Activated CD8-positive, alpha-beta T cell treated with anti-CD3 and anti-CD28 coated beads, Interleukin-2, amount 10 ng/mL, durations not matched to agents 7 days and 5 days (primary cell): ENCODE results near the gene SERPINB11. TPM values are rescaled to one million over a fixed set of nuclear protein-coding genes. Genes with fewer than 3 reads are reported as not detected.
"Not testable (repeated sequence)": the region's sequence is repeated elsewhere in the genome, so short reads cannot be mapped to it uniquely, and the experiment has no call there.

ENCODE experiments used
- ATAC-seq: fragments of 150-1000 bp; cut with Tn5 transposase; one replicate; pipeline ENCODE4 v1.10.0; 2021; ENCODE audit warnings: moderate library complexity
- CTCF ChIA-PET: fragments of 350-600 bp; sonication (Branson Sonifier 250); formaldehyde crosslinking; loops from one replicate; lab custom pipeline; 2021; ENCODE audit warnings: antibody characterized with exemption; lab: Charles Lee
- POLR2A ChIA-PET: fragments of 350-600 bp; sonication (Branson Sonifier 250); formaldehyde crosslinking; loops from one replicate; lab custom pipeline; 2021; ENCODE audit warnings: antibody characterized with exemption; lab: Charles Lee
- DNase-seq: peaks from one replicate; pipeline ENCODE4 v3.0.0-alpha.2; 2020
- H3K27ac Mint-ChIP-seq: one replicate; pipeline ENCODE4 v1.8.0; 2021; ENCODE audit warnings: mild to moderate bottlenecking, mixed read lengths
- H3K27me3 Mint-ChIP-seq: one replicate; pipeline ENCODE4 v1.8.0; 2021; ENCODE audit warnings: low read depth, mixed read lengths
- H3K36me3 Mint-ChIP-seq: one replicate; pipeline ENCODE4 v1.8.0; 2021; ENCODE audit warnings: low read depth, mixed read lengths
- H3K4me1 Mint-ChIP-seq: one replicate; pipeline ENCODE4 v1.8.0; 2021; ENCODE audit warnings: low read depth, mixed read lengths
- H3K4me3 Mint-ChIP-seq: one replicate; pipeline ENCODE4 v1.8.0; 2021; ENCODE audit warnings: mild to moderate bottlenecking, mixed read lengths
- H3K9me3 Mint-ChIP-seq: one replicate; pipeline ENCODE4 v1.8.0; 2022; ENCODE audit warnings: mixed read lengths; ENCODE audit not compliant: insufficient read depth
- total RNA-seq, 2 experiments: library from RNA; stranded (reverse); gene quantifications; one replicate each; pipeline ENCODE4 v1.2.3, GENCODE V29; 2021

SERPINB11 gene, protein sequence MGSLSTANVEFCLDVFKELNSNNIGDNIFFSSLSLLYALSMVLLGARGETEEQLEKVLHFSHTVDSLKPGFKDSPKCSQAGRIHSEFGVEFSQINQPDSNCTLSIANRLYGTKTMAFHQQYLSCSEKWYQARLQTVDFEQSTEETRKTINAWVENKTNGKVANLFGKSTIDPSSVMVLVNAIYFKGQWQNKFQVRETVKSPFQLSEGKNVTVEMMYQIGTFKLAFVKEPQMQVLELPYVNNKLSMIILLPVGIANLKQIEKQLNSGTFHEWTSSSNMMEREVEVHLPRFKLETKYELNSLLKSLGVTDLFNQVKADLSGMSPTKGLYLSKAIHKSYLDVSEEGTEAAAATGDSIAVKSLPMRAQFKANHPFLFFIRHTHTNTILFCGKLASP
- total RNA-seq: not detected

DNA sequence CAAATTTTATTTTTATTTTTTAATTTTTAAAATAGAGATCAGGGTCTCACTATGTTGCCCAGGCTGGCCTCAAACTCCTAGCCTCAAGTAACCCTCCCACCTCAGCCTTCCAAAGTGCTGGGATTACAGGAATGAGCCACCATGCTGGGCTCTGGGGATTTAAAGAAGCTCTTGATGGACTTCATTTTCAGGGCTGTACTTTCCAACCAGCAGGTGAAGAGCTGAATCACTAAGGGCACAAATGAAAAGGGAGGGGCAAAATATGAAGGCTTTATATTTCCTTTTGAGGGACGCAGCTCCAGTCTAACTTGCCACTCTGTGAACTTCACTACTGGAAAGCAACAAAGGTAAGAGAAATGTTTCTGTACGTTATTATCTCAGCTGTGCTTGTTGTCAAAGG is at the start of gene SERPINB11:
SERPINB11 (plus strand) TSS at position 301 of the 400 bp plus-strand sequence. CDS start 7,234 bp downstream, outside the sequence.
- H3K4me1 Mint-ChIP-seq: no peaks in the 10 kb centered on the region
- ChIA-PET CTCF (no interaction called here), POLR2A (no interaction called here)
- H3K27ac Mint-ChIP-seq: no peak within 1 kb of the TSS
- H3K36me3 Mint-ChIP-seq: no peaks in the 10 kb centered on the region
- H3K27me3 Mint-ChIP-seq: no peaks in the 10 kb centered on the region
- no peak within 1 kb of the TSS for H3K4me3 Mint-ChIP-seq
- no peaks in the 10 kb centered on the region for H3K9me3 Mint-ChIP-seq
- DNase-seq (no peak), ATAC-seq (no peak)

DNA sequence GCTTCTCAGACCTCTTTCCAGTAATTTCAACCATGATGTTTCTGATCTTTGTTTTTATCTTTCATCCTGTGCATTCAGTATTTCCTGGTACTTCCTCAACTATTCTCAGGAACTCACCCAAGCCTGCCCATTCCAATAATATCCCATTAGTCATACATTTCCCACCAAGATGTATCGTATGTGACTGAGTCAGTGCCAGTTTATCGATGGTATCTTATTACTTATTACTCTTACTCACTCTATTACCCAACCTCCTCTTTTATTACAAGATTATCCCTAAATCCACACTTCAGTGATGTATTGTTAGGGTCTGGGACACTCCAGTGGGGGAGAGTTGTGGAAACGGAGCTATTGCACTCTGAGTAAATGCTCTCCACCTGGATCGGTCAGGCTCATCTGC is 43.8 kb upstream of the SERPINB11 start:
- H3K36me3 Mint-ChIP-seq, H3K4me1 Mint-ChIP-seq, DNase-seq, POLR2A ChIA-PET, H3K27ac Mint-ChIP-seq, H3K27me3 Mint-ChIP-seq, ATAC-seq, CTCF ChIA-PET, H3K9me3 Mint-ChIP-seq, H3K4me3 Mint-ChIP-seq: not testable (repeated sequence)

DNA sequence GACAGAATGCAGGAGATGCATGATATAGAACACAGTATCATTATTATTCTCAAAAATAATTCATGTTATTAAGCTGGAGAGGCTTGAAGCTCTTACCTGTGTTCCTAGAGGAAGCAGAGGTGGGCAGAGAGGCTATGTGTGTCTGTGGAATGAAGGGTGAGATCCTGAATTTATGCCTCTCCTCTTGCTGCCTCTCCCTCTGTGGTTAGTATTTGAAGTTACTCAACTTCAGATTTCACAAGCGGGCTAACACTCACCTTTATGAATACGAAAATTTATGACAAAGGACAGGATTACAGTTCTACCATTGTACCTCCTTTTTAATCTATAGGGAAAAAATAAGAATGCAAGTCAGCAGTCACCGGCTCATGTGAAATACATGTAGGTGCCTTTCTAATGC is 41.0 kb upstream of the SERPINB11 start, which contains the start of gene SERPINB3:
SERPINB3 (minus strand) TSS at position 144 of the 400 bp plus-strand sequence. CDS start 677 bp downstream, outside the sequence.
- H3K27ac Mint-ChIP-seq, DNase-seq, H3K4me1 Mint-ChIP-seq, H3K36me3 Mint-ChIP-seq, CTCF ChIA-PET, POLR2A ChIA-PET, H3K27me3 Mint-ChIP-seq, H3K4me3 Mint-ChIP-seq, ATAC-seq, H3K9me3 Mint-ChIP-seq: not testable (repeated sequence)

GRCh38 chr18:63664571-63664970 is 38.2 kb upstream of the SERPINB11 start:
- ATAC-seq (no peak), DNase-seq (no peak)
- POLR2A ChIA-PET: interaction anchor here (0.7 kb wide), 1 partner anchor 1469 kb away, joined by 3 read pairs; no protein-coding TSS in a partner anchor
- Mint-ChIP-seq H3K36me3 (no peaks in the 10 kb centered on the region), H3K4me3 (no peak overlapping the region), H3K27me3 (no peaks in the 10 kb centered on the region), H3K27ac (no peak overlapping the region), H3K9me3 (no peaks in the 10 kb centered on the region), H3K4me1 (no peaks in the 10 kb centered on the region)
- CTCF ChIA-PET: no interaction called here

DNA sequence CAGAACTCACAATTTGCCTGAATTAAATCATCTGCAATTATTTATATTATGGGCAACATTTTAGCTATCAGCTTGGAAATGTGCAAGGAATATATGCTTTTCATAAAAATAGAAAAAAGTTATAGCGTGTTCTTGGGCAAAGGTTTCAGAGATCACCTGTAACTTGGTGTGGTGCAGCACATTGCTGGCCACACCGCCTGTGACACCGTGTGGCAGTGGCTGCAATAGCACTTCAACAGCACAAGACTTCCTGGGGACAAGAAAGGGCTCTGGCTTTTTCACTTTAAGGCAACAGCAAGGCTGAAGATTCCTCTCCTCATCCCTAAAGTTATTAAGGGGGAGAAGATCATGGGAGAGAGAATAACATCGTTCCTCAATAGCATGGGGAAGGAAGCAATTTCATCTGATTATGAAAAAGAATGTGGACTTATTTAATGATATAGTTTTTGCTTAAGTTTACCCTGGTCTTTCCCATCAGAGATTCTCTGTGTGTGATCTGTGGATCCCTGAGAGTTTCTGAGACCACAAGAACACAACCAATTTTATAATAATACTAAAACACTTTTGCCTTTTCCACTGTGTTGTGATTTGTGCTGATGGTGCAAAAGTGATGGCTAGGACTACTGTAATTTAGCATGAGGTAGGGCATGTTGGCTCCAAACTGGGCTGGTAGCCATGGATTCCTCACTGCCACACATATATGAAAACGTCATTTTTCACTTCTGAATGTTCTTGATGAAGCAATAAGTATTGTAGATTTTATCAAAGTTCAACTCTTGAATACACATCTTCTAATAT is 26.0 kb upstream of the SERPINB11 start:
- ChIA-PET CTCF (no interaction called here), POLR2A (no interaction called here)
- DNase-seq: no peak

GRCh38 chr18:63677500-63678225 is 25.1 kb upstream of the SERPINB11 start:
- no peak overlapping the region for H3K4me3 Mint-ChIP-seq
- ChIA-PET POLR2A (no interaction called here), CTCF (interaction anchor here (1.3 kb wide), 1 partner anchor 160 kb away, joined by 6 read pairs; no protein-coding TSS in a partner anchor)
- H3K27me3 Mint-ChIP-seq: no peaks in the 10 kb centered on the region
- DNase-seq (no peak), ATAC-seq (no peak)
- no peaks in the 10 kb centered on the region for H3K4me1 Mint-ChIP-seq
- H3K27ac Mint-ChIP-seq: no peak overlapping the region
- no peaks in the 10 kb centered on the region for H3K9me3 Mint-ChIP-seq
- H3K36me3 Mint-ChIP-seq: no peaks in the 10 kb centered on the region

More for the DNA sequence above, 26.0 kb upstream of the SERPINB11 start:
- H3K27me3 Mint-ChIP-seq: no peaks in the 10 kb centered on the region
- no peaks in the 10 kb centered on the region for H3K4me1 Mint-ChIP-seq
- no peak overlapping the region for H3K27ac Mint-ChIP-seq
- no peak for ATAC-seq
- no peaks in the 10 kb centered on the region for H3K36me3 Mint-ChIP-seq
- H3K4me3 Mint-ChIP-seq: no peak overlapping the region
- no peaks in the 10 kb centered on the region for H3K9me3 Mint-ChIP-seq

DNA sequence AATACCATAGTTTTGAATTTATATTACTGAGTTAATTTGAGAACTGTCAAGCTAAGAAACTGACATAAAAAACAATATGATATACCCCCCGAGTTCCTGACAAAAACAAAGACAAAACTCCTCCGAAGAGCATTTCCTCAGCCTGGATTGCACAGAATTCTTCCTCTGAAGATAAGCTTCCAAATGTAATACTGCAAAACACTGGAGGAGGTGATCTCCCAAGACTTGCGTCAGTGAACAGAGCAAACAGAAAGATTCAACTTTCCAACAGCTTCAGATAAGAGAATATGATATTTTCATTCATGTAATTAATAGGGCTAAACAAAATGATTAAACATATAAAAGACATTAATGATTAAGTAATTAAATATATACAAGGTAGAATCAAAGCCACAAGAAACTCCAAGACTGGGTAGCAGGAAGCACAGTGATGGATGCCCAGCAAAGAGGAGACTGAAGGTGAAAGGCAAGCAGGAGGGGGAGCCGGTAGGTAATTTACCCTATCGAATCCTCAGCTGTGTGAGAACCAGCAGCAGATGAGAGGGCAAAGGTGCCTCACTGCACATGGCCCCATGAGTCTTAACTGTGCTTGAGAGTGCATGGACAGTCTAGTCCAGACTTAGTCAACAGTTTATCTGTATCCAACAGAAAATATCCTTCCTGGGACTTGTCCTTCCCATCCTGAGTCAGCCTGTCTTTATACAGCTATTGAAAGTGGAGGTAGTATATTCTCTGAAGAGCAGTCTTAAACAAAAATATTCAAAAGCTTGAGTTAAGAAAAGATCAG is 22.7 kb upstream of the SERPINB11 start:
- DNase-seq (no peak), ATAC-seq (no peak)
- Mint-ChIP-seq H3K27me3 (no peaks in the 10 kb centered on the region), H3K4me1 (no peaks in the 10 kb centered on the region), H3K9me3 (no peaks in the 10 kb centered on the region), H3K4me3 (no peak overlapping the region), H3K36me3 (no peaks in the 10 kb centered on the region), H3K27ac (no peak overlapping the region)
- POLR2A ChIA-PET: no interaction called here
- CTCF ChIA-PET: no interaction called here

GRCh38 chr18:63681449-63682340 is 21.1 kb upstream of the SERPINB11 start:
- no peaks in the 10 kb centered on the region for H3K27me3 Mint-ChIP-seq
- no peaks in the 10 kb centered on the region for H3K4me1 Mint-ChIP-seq
- CTCF ChIA-PET: no interaction called here
- H3K9me3 Mint-ChIP-seq: no peaks in the 10 kb centered on the region
- no peak overlapping the region for H3K4me3 Mint-ChIP-seq
- DNase-seq: no peak
- no peak for ATAC-seq
- no peaks in the 10 kb centered on the region for H3K36me3 Mint-ChIP-seq
- POLR2A ChIA-PET: no interaction called here
- H3K27ac Mint-ChIP-seq: no peak overlapping the region

GRCh38 chr18:63683152-63683551 is 19.6 kb upstream of the SERPINB11 start:
- no peaks in the 10 kb centered on the region for H3K27me3 Mint-ChIP-seq
- CTCF ChIA-PET: no interaction called here
- POLR2A ChIA-PET: no interaction called here
- H3K4me3 Mint-ChIP-seq: no peak overlapping the region
- DNase-seq (no peak), ATAC-seq (no peak)
- no peaks in the 10 kb centered on the region for H3K9me3 Mint-ChIP-seq
- H3K4me1 Mint-ChIP-seq: no peaks in the 10 kb centered on the region
- H3K36me3 Mint-ChIP-seq: no peaks in the 10 kb centered on the region
- no peak overlapping the region for H3K27ac Mint-ChIP-seq

DNA sequence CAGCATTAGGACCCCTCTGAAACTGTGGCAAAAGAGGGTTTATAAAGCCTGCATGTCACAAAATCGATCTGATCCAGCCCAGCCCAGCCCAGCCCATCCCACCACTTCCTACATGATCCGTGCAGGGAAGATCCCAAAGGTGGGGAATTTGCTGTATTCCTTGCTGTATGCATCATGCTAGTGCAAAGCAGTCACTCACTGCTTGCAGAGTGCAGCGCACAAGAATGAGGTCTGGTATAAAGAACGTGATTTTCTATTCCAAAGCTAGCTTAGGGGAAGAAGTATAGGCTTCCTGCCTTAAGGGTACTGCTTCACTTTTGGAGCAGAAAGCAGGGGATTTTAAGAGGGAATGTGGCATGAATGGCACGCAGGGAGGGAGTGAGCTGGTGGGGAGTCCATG is 18.9 kb upstream of the SERPINB11 start:
- Mint-ChIP-seq H3K27me3 (no peaks in the 10 kb centered on the region), H3K4me1 (no peaks in the 10 kb centered on the region), H3K9me3 (no peaks in the 10 kb centered on the region), H3K4me3 (no peak overlapping the region), H3K36me3 (no peaks in the 10 kb centered on the region), H3K27ac (no peak overlapping the region)
- no peak for DNase-seq
- CTCF ChIA-PET: no interaction called here
- POLR2A ChIA-PET: no interaction called here
- no peak for ATAC-seq
